Measurements from ENCODE around the gene LINC00632.
A peak's percentile ranks its signal among the peaks of the same experiment; 100 is the strongest.

LINC00632 gene

DNA sequence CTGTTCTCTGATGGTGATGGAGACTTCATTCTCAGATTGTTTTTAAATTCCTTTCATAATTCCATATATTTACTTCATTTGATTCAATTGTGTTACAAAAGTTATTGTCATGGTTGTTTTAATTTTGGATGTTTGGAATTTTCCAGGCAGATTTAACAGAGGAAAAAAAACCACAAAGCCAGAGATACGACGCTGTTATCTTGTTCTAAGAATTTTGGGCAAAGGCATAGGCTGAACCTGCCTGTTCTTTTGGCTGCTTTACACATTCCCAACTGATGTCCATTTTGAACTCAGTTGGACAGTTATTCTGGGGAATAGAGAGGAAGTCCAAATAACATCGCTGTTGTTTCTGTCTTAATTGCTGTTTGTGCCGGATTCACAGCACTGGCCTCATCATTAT is 65.7 kb downstream of the LINC00632 start:
- TF ChIP-seq, protein P1, sequence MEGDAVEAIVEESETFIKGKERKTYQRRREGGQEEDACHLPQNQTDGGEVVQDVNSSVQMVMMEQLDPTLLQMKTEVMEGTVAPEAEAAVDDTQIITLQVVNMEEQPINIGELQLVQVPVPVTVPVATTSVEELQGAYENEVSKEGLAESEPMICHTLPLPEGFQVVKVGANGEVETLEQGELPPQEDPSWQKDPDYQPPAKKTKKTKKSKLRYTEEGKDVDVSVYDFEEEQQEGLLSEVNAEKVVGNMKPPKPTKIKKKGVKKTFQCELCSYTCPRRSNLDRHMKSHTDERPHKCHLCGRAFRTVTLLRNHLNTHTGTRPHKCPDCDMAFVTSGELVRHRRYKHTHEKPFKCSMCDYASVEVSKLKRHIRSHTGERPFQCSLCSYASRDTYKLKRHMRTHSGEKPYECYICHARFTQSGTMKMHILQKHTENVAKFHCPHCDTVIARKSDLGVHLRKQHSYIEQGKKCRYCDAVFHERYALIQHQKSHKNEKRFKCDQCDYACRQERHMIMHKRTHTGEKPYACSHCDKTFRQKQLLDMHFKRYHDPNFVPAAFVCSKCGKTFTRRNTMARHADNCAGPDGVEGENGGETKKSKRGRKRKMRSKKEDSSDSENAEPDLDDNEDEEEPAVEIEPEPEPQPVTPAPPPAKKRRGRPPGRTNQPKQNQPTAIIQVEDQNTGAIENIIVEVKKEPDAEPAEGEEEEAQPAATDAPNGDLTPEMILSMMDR (IDR thresholded peaks at IDR 0.05; ENCODE audit: control extremely low read depth, extremely low read depth, low read depth, missing control alignments): no peak
- ChIA-PET POLR2A (no interaction called here), CTCF (interaction anchor here (1.3 kb wide), 1 partner anchor 9 kb away, joined by 5 read pairs; no protein-coding TSS in a partner anchor)
- no peak for DNase-seq (ENCODE audit: extremely low spot score)

DNA sequence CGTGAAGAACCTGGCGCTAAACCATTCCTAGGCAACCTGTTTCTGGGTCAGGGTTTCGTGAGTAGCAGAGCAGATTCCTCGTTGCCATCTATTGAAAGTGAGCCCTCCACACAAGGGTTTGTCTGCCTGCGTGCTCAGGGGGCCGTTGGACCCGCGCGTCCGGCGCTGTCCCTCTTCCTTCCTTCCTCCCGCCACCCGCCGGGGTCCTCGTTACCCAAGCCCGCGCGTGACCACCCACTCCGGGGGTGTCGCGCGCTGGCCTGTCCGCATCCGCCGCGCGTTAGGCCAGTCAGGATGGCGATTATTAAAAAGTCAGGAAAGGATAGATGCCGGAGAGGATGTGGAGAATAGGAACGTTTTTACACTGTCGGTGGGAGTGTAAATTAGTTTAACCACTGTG is 66.8 kb downstream of the LINC00632 start:
- DNase-seq (ENCODE audit: extremely low spot score): no peak
- ChIA-PET POLR2A (interaction anchor here (0.7 kb wide), 1 partner anchor 19 kb away, joined by 3 read pairs; no protein-coding TSS in a partner anchor), CTCF (no interaction called here)
- TF ChIP-seq, protein P1 (IDR thresholded peaks at IDR 0.05; ENCODE audit: control extremely low read depth, extremely low read depth, low read depth, missing control alignments): no peak

DNA sequence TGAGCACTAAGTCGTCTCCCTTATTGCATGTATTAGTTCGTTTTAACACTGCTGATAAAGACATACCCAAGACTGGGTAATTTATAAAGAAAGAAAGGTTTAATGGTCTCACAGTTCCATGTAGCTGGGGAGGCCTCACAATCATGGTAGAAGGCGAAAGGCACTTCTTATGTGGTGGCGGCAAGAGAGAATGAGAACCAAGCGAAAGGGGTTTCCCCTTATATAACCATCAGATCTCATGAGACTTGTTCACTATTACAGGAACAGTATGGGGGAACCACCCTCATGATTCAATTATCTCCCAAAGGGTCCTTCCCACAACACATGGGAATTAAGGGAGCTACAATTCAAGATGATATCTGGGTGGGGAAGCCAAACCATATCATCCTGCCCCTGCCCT is 85.1 kb downstream of the LINC00632 start:
- DNase-seq (ENCODE audit: extremely low spot score): no peak
- CTCF ChIA-PET: interaction anchor here (1.2 kb wide), 1 partner anchor 32 kb away, joined by 3 read pairs; no protein-coding TSS in a partner anchor
- TF ChIP-seq, protein P1 (IDR thresholded peaks at IDR 0.05; ENCODE audit: control extremely low read depth, extremely low read depth, low read depth, missing control alignments): no peak
- POLR2A ChIA-PET: no interaction called here

DNA sequence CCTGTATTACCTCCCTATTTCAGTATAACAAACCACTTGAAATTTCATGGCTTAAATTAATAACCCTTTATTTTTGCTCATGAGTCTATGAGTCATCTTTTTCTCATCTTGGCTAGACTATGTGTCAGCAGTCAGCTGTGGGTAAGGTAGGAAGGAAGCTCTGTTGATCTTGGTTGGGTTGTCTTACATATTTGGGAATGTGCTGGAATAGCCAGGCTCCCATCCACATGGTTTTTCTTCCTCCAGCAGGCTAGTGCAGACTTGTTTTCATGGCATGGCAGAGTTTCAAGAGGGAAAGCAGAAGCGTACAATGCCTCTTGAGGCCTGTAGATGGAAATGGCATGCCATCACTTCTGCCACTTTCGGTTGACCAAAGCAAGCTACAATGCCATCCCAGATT is 89.7 kb downstream of the LINC00632 start:
- POLR2A ChIA-PET: no interaction called here
- TF ChIP-seq, protein P1 (IDR thresholded peaks at IDR 0.05; ENCODE audit: control extremely low read depth, extremely low read depth, low read depth, missing control alignments): no peak
- no peak for DNase-seq (ENCODE audit: extremely low spot score)
- CTCF ChIA-PET: no interaction called here

DNA sequence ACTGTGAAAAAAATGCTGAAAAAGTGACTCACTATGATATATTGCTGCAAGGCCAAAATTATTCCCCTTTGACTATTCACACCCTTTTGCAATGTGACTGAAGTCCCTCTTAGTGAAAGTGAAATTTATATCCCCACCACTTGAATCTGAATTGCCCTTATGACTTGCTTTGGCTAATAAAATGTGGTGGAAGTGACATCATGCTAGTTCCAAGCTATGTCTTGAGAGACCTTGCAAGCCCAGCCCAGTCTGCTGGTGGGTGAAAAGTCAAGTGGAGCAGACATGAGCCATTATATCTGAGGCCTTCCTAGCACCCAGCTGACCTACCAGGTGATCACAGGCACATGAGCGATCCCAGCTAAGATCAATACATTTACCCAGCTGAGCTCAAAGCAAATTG is 94.7 kb downstream of the LINC00632 start:
- TF ChIP-seq, protein P1 (IDR thresholded peaks at IDR 0.05; ENCODE audit: control extremely low read depth, extremely low read depth, low read depth, missing control alignments): no peak
- no peak for DNase-seq (ENCODE audit: extremely low spot score)
- ChIA-PET CTCF (interaction anchor here (1.9 kb wide), 1 partner anchor 43 kb away, joined by 4 read pairs; no protein-coding TSS in a partner anchor), POLR2A (no interaction called here)

DNA sequence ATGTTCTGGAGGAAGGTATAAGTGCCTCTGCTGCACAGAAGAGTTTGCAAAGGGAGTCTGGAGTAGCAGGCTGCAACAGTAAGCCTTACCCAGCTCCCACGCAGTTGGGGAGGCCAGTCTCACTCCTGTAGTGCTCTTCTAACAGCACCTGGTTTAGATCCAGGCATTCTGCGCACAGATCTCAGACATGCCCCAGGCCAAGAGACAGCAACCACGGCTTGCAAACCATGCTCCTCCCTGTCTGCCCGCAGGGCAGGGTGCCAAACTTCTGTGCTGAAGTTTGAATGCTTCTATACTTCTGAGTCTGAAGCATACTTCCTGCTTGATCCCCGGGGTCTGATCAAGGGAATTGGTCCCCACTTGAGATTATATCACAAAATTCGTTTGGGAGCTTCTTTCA is 106.3 kb downstream of the LINC00632 start:
- TF ChIP-seq, protein P1 (IDR thresholded peaks at IDR 0.05; ENCODE audit: control extremely low read depth, extremely low read depth, low read depth, missing control alignments): no peak
- DNase-seq (ENCODE audit: extremely low spot score): no peak
- POLR2A ChIA-PET: no interaction called here
- CTCF ChIA-PET: no interaction called here

DNA sequence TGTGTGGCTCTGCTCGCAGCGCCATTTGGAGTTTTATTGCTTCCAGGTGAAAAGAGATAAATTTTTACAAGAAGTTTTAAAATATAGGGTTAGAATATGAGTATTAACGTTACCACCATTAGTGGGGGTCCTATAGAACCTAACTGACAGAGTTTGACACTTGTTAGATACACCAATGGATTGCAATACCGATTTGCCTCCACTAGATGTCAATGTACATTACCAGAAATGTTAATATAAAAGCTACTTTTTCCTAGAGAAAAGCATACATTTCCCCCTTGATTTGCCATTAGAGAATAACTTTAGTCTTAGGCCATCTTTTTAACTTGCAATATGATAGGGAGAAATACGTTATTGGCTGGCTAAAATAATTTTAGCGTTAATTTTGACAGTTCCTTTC is 108.4 kb downstream of the LINC00632 start:
- TF ChIP-seq, protein P1 (IDR thresholded peaks at IDR 0.05; ENCODE audit: control extremely low read depth, extremely low read depth, low read depth, missing control alignments): no peak
- POLR2A ChIA-PET: no interaction called here
- CTCF ChIA-PET: interaction anchor here (0.7 to 0.8 kb wide), 2 partner anchors 19 to 461 kb away, joined by 3 read pairs; no protein-coding TSS in a partner anchor
- DNase-seq (ENCODE audit: extremely low spot score): peak; percentile 14
